NCI-H2196 treated with DMSO at 0.1 percent for 48 hours (cell line): ENCODE results near the gene HPGD.

ENCODE experiments used
- DNase-seq: peaks from one replicate; lab custom pipeline; 2025; ENCODE audit not compliant: unreplicated experiment; lab: John Stamatoyannopoulos, UW

Gene HPGD

DNA sequence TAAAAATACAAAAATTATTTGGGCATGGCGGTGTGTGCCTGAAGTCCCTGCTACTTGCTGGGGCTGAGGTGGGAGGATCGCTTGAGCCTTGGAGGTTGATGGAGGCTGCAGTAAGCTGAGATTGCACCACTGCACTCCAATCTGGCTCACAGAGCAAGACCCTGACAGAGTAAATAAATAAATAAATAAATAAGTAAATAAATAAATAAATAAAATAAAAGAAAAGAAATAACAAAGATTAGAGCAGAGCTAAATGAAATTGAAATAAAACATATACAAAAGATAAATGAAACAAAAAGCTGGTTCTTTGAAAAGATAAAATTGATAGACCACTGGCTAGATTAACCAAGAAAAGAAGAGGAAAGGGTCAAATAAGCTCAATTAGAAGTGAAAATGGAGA lies 43.1 kb downstream of the HPGD start:
- DNase-seq, result no peak

DNA sequence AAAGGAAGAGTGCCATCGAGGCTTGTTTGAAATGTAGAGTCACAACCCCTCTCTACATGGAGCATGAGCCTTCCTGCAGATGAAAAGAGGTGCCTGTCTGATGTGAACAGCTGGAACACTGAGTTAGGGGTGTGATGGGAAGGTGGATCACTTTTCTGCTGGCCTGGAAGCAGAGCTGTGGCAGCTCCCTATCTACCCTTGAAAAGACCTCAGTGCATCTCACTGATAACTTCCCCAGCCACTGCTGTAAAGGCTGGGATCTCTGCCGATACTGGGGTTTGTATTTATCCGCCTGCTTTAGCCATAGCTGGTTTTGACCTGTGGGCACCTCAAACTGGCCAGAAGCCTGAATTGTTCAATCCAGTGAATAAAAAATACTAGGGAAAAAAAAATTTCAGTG lies 46.8 kb downstream of the HPGD start:
- DNase-seq, result no peak

DNA sequence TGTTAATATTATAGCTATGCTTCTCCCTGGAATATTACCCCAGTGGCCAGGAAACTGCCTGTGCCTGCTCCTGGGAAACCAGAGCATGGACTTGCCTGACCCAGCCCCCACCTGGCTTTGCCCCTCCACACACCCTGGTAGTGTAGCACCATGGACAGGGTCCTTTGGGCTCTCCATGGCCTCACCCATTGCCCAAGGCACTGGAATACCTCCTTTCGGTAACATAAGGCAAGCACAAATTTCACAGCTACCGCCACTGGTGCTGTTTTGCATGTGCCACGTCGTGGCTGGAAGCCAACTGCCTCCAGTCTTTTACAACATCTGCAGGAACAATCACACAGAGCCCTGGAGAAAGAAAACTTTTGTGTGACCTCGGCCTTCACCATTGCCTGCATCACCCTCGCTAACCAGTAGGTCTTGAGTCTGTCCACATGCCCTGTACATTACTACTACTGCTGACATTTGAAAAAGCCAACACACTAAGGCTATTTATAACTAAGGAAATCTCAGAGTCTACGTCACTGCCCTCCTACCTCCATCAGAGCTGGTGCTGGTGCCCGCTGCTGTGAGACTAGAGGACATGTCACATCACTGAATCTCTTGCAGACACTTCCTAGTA lies 47.7 kb downstream of the HPGD start:
- no peak for DNase-seq

DNA sequence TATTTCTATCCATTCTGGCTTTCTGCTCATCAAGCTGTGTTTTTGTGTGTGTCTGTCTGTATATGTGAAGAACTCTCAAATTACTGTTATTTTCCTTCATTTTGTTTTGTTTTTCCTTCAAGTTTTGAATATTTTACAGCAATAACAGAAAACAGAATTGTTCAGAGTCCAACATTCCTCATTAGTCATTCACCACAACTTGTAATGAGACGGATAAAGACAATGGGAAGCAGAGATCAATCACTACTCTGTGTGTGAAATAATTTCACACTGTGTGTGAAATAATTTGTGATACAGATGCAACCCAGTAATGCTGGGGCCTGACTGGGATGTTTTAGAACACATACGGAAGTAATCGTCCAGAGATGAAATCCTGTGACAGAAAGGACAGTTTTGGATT lies 55.2 kb downstream of the HPGD start:
- DNase-seq, result no peak

DNA sequence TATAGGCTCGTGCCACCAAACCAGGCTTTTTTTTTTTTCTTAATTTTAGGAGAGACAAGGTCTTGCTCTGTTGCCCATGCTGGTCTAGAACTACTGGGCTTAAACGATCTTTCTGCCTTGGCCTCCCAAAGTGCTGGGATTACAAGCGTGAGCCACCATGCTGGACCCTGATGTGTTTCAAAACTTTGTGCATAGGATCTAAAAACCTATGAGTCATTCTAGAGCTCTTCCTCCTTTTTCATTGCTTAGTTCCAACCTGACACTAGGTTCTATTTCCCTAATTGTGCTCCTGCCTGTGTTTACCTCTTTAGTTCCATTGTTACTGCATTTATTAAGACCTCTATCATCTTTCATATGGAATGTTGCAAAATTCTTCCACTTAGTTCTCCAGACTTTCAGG lies 57.3 kb downstream of the HPGD start:
- DNase-seq, result no peak

DNA sequence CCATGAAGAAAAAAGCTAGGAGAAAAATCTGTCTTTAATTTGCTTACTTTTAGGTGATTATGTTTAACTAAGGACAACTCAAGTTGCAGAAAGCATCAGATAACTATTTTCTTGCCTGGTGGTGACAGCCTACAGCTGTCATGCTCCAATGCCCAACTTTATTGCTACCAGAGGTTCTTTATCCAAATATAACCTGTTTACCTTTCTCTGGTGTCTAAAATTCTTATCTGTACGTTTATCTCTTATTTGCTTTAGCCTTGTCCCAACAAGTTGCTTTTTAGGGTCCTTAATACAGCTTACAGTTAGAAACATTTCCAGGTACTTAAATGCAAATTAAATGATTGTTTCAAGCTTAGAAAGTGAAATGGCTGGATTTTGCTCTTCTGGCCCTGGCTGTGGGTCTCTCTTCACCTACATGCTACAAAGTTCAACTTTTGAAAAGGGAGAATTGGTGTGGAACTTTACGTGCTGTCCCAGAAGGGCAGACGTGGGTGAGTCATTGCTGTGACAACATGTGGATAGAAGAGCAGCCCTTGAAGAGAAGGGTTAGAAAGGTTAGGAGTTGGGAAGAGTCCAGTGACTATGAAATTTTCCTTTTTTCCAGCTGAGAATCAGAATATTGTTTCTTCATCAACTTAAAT lies 60.7 kb downstream of the HPGD start:
- no peak for DNase-seq

DNA sequence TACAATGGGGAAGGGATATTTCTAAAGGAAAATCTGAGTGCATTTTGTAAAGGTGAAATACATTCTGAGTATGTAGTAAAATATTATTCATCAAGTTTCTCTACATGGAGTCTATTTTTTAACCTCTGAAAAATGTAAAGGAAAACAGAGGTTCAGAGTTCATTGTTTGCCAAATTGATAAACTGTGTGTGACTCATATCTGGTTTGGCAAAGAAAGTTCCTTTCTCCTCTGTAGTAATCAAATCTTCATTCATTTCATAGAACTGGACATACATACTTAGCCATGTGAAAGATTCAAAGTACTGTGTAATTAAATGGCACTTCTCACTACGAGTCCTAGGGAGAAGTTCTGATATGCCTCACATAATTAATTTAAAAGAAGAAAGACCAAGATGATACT lies 61.6 kb downstream of the HPGD start:
- DNase-seq, result no peak

DNA sequence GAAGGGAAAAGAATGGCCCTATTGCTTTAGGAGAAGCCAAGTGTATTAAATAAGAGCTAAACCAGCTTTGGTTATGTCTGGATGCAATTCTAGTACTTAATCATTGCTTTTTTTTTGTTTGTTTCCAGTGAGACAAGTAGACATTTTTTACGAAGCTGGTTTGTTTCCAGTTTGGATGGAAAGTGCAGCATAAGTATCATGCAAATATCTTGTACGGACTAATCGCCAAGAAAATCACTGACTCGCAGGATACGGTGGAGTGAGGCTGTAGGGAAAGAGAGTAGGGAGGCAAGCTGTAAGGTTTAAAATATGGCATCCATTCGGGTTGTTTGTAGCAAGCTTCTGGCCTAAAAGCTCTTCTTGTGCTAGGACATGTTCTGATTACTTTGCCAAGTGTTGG lies 64.8 kb downstream of the HPGD start:
- DNase-seq, result no peak

DNA sequence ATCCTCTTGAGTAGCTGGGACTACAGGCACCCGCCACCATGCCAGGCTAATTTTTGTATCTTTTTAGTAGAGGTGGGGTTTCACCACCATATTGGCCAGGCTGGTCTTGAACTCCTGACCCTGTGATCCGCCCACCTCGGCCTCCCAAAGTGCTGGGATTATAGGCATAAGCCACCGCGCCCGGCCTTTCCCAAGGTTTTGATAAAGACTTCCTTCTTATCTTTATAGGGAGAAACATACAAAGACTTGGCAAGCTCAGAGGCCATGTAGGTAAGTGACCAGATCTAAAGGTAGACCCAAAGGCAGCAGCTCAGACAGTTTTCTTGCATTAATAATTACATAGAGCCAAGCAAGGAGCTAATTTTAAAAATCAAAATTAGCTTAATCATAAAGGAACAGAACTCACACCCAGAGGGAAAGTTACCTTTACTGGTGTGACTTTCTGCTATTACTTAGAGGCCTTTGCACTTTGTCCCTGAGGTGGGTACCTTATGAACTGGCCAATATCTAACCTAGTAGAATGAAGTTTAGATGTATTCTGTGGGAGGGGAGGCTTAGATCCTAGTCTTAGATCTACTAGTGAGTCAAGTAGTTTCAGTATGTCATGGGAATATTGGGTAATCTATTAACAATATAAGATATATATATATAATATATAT lies 67.3 kb downstream of the HPGD start:
- no peak for DNase-seq

DNA sequence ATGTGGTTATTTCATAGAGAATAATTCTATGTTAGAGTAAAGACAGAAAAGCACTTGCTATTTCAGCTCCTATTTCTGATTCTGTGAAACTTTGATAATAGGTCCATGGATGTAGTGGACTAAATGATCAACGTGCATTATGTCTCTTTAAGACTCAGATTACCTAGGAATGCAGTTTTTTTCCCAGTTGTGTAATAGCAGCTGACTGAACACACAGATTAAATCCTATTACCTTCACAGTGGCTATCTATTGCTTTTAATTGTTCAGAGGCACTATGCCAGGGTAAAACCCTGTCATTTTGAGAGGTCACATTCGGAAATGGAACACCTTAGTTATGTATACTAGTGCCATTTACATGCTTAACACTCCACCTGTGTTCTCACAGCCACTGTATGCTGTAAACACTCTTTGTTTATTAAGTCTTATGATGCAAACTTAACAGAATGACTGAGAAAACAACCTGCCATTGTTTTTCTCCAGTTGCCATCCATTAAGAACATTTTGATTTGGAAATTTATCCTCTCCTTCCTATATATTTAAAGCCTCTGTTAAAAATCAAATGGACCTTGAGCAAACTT lies 70.5 kb downstream of the HPGD start:
- DNase-seq, result no peak

DNA sequence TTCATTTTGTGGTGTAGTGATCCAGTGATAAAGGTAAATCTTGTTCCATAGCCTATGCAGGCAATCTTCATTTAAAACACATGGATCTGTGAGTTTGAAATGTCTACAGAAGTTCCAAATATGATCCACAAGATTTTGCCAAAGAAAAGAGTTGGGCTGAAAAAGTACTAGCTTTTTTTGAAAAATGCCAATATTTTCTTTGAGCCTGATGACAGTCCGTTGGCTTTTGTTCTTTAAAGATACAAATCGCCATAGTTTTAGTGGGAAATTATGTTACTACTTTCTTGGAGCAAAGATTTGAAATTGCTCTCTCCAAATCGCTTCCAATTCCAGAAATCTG lies 71.5 kb downstream of the HPGD start:
- DNase-seq, result no peak

DNA sequence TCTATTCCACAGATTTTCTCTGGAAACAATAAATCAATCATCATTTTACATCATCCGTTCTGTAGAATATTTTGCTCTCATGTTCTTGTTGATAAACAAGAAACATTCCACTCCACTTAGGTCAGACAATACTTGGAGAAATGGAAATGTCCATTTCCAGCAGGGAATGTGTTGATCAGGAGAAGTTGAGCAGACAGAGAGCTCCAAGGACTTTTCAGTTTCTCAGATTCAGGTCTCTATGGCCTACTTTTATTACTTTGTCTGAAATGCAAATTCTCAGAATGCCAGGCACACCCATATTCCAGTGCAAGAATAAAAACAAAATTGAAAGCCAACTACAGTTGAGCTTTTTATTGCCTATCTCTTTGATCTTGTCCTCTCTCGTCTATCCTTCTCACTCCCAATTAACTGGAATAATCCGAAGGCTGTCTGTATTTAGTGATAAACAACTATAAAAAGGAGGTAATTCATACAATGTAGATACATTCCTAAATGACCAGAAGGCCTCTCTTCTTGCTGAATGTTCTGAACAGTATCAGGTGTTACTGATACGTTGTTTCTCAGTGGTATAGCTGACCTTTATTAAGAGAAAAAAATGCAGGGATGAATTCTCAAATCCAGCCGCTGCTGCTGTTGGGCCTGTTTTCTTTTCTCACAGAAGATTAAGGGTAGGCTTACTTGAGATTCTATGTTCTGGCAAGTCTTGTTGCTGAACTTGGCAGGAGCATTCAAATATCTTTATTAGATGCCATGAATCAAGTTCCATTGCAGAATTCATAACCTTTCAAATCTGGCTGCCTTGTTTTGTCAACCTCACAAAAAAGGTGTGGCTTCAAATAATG lies 72.1 kb downstream of the HPGD start:
- no peak for DNase-seq

DNA sequence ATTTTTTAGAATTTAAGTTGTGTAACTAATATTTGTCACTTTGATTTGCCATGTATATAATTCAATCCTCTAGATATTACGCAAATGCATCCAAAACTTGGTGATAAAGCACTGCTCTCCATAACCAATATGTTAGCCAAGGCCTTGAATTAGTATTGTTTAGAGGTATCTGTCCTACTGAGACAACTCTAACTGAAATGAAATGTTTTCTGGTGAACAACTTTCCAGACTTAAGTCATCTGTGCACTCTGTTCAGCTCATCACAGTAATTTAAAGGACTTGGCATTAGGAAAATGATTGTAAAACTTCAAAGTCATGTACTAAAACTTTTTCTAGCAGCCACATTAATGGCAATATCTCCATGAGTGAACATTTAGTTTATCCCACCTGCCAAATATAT lies 73.1 kb downstream of the HPGD start:
- no peak for DNase-seq

DNA sequence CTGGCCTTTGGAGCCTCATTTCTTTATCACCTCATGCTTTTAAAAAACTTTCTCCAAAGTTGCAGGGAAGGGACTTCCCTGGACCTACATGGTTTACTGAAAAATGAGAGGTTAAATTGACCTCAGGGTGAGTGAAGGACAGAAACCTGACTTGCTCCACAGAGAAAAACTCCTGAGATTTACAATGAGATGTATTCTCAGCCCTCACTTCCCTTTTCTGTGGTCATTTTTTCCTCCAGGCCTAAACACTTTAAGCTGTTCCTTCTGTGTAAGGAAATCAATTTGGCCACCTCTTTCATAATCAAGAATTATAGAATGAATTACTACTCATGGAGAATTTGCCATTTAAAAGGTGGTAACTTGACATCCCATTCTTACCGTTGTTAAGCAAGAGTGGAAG lies 77.9 kb downstream of the HPGD start:
- DNase-seq, result no peak
